ENCODE measurements around the gene ATP8A2.

ATP8A2 gene

GRCh38 chr13:25908366-25908765 is 536.6 kb downstream of the ATP8A2 start:
- no peak for DNase-seq (ENCODE audit: low read depth in 4 of 4, low spot score in 1 of 4)

GRCh38 chr13:25910243-25910642 is 538.5 kb downstream of the ATP8A2 start:
- no peak for DNase-seq (ENCODE audit: low read depth in 4 of 4, low spot score in 1 of 4)

- no peak for DNase-seq (ENCODE audit: low read depth in 4 of 4, low spot score in 1 of 4)
These were observed 539.2 kb downstream of the ATP8A2 start for GRCh38 chr13:25910991-25911419.

DNA sequence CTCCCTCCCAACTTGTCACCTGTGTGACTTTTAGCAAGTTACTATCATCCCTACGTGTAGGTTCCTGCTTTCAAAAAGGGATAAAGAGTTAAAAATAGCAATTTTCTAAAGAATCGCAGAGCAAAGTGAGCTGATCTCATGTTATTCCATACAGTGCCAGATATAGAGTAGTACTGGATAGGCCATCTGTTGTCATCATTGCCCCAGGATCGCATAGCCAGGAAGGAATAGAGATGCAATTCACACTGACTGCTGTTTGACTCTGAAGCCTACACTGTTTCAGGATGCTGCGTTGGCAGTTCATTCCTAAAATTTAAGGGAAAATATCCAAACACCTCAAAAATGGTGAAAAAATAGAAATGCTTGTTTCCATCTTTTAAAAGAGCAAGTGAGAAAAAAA is 541.2 kb downstream of the ATP8A2 start:
- no peak for DNase-seq (ENCODE audit: low read depth in 4 of 4, low spot score in 1 of 4)

DNA sequence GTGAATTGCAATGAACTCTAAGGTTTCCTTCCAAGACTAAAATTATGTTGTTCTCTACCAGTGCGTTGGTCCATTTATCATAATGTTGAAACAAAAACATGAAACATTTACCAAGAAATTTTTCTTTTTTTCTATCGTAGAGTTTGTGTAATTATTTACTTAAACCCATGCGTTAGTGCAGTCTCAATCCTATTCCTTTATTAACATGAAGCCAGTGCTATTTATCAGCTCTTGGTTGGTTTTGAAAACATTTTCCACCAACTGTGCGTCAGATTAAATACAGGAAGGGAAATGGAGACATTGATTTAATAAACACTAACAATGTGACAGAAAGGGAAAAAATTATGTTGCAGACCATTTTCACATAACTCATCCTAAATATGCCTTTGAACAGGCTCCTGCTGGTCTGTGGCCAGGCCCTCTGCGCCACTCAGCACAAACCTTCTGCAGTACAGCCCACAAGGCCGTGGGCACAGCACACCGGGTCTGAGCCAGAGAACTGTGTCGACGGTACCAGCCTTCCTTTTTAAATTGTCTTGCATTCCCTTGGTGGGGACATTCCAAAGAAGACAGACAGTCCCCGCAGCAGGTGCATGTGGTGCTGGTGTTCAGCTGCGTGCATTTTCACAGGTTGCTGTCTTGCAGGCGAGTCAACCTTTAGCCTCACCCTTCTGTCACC is 544.2 kb downstream of the ATP8A2 start:
- no peak for DNase-seq (ENCODE audit: low read depth in 4 of 4, low spot score in 1 of 4)

GRCh38 chr13:25920277-25920676 is 548.5 kb downstream of the ATP8A2 start:
- no peak for DNase-seq (ENCODE audit: low read depth in 4 of 4, low spot score in 1 of 4)

DNA sequence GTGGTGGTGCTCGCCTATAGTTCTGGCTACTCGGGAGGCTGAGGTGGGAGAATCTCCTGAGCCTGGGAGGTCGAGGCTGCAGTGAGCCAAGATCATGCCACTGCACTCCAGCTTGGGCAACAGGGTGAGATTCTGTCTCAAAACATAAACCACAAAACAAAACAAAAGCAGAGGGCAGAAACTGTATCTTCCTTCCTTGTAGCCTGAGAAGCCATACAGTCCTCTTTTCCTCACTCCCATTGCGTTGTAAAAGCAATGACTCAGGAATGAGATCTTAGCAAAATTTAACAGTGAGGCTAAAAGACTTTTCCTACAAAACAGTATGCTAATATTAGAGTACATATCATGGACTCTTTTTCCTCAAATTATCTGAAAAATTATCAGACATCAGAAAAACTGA is 549.2 kb downstream of the ATP8A2 start:
- no peak for DNase-seq (ENCODE audit: low read depth in 4 of 4, low spot score in 1 of 4)

- no peak for DNase-seq (ENCODE audit: low read depth in 4 of 4, low spot score in 1 of 4)
These were observed 550.6 kb downstream of the ATP8A2 start for GRCh38 chr13:25922376-25922775.

DNA sequence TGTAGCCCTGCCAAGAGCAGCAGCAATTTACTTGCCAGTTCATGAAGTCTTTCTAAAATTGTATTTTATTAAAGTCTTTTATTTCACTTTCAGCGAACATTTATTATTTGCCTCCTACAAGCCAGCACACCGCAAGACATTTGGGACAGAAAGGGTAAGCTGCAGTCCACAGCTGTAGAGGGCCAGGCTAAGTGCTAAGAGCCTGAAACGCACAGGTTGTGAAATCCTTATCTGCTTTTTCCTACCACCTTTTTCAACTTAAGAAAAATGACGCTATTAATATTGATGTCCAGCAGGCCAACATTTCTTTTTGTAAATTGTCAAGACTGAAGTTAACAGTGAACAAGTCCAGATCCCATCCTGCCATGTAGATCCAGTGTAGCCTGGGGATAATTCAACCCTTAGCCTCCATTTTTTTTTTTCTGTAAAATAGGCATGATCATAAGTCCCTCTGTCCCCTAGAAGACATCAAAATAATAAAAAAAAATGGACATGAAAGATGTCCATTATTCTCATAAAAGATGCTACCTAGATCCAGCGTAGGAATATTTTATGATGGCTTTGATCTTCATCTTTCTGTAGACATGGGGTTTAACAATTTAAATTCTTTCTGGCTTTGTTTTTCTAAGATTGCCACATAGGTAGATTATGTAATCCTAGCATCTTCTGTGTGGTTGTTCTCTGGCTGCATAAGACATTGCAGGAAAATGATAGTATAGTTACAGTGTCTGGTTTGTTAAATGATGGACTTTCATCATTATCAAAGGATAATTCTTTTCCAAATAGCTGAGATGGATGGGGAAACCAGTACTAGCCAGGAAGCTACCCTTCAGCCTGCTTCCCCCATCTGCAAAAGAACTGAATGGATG is 551.7 kb downstream of the ATP8A2 start:
- no peak for DNase-seq (ENCODE audit: low read depth in 4 of 4, low spot score in 1 of 4)

DNA sequence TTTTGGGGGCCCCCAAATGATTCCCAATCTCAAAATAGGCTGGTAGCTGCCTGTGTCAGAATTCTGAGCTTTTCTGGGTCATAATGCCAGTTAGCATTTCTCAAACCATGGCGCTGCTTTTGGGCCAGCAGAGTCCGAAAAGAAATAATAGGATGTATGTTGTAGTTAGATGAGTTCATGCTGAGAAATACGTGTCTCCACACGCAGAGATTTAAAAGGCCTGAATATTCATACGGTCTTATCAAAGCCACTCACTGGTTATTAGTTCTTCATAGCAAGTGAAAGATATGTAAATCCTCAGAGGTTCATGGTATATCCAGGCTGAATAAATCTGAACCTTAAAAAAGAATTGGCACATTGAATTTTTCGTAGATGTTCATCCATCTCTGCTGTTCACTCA is 555.6 kb downstream of the ATP8A2 start:
- no peak for DNase-seq (ENCODE audit: low read depth in 4 of 4, low spot score in 1 of 4)

DNA sequence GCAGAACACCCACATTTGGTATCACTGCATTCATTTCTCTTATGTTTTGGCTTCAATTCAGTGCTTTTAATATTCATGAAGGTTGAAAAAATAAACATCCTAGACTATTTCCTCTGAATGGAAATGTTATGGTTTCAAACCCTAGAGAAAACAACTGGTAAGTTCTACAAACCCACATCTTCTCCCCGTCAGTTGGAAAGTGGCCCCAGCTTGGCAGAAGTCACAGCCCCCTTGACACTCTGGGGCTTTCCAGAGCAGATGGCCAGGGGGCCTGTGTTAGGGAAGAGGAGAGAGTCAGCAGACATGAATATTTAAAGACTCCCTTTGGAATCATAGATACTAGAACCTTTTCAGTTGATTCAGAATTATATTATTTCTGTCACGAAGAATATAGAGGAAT is 556.2 kb downstream of the ATP8A2 start:
- DNase-seq (ENCODE audit: low read depth in 4 of 4, low spot score in 1 of 4) = no peak

DNA sequence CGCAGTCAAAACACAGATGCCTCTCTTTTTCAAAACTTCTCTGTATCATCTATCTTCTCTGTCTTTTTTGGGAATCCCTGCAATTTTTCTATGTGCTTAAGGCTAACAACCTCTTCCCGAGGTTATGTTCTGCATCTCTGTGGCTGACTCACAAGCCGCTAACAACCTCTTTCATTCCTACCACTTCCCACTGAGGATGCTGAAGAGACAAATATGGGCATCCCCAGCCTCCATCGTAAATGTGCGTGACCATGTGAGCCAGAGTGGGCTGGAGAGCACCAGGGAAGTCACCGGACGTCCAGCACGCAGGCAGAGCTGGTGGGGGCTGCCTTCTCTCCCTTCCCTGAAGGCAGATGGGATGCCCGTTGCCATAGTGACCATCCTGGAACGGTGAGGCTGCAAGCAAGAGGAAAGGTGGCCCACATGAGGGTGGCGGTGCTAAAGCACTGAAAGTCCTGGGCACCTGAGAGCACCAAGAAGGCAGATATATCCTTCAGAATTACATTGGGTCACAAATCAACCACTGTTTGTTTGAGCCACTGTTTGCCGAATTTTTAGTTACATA is 557.2 kb downstream of the ATP8A2 start:
- DNase-seq (ENCODE audit: low read depth in 4 of 4, low spot score in 1 of 4) = no peak

GRCh38 chr13:25929816-25930215 is 558.0 kb downstream of the ATP8A2 start:
- no peak for DNase-seq (ENCODE audit: low read depth in 4 of 4, low spot score in 1 of 4)

GRCh38 chr13:25930653-25931052 is 558.9 kb downstream of the ATP8A2 start:
- DNase-seq (ENCODE audit: low read depth in 4 of 4, low spot score in 1 of 4) = no peak

- DNase-seq (ENCODE audit: low read depth in 4 of 4, low spot score in 1 of 4) = no peak
These were observed 560.6 kb downstream of the ATP8A2 start for GRCh38 chr13:25932365-25932764.

- DNase-seq (ENCODE audit: low read depth in 4 of 4, low spot score in 1 of 4) = no peak
These were observed 561.7 kb downstream of the ATP8A2 start for GRCh38 chr13:25933520-25933919.

DNA sequence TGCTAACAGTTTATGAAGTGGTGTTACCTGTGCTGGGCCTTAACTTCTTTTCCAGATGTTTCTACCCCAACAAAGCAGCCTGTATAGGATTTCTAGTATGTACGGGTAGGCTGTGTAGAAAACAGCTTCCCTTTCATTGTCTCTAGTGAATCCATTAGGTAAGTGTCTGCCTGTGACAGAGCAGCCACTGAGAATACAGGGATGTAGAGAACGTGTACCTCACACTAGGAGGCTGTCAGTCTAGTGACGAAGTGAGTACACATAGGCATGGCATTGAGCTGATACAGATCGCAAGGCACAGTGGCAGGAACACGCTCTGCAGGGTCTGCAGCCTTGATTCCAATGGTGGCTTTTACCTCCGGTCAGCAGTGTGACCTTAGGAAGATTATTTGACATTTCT is 562.4 kb downstream of the ATP8A2 start:
- no peak for DNase-seq (ENCODE audit: low read depth in 4 of 4, low spot score in 1 of 4)

GRCh38 chr13:25939961-25940687 is 568.4 kb downstream of the ATP8A2 start:
- DNase-seq (ENCODE audit: low read depth in 4 of 4, low spot score in 1 of 4) = no peak

- no peak for DNase-seq (ENCODE audit: low read depth in 4 of 4, low spot score in 1 of 4)
These were observed 571.3 kb downstream of the ATP8A2 start for GRCh38 chr13:25943081-25943480.

DNA sequence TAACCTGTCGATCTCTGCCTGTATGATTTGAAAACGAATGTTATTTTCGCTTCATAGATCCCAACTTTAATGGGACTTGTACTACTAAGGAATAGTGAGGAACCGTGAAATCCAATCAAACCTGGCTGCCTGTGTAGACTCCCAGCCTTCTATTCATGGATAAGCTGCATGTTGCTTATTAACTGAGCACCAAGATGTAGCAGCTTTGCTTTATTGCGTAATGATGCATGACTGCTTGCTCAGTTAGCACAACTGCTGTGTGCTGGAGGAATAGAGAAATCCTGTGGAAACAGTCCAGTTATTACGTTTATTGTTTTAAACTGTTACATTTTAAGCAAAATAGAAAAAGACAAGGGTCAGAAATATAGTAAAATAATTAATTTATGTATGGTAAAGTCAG is 571.9 kb downstream of the ATP8A2 start:
- DNase-seq (ENCODE audit: low read depth in 4 of 4, low spot score in 1 of 4) = no peak

GRCh38 chr13:25945596-25945995 is 573.8 kb downstream of the ATP8A2 start:
- no peak for DNase-seq (ENCODE audit: low read depth in 4 of 4, low spot score in 1 of 4)

DNA sequence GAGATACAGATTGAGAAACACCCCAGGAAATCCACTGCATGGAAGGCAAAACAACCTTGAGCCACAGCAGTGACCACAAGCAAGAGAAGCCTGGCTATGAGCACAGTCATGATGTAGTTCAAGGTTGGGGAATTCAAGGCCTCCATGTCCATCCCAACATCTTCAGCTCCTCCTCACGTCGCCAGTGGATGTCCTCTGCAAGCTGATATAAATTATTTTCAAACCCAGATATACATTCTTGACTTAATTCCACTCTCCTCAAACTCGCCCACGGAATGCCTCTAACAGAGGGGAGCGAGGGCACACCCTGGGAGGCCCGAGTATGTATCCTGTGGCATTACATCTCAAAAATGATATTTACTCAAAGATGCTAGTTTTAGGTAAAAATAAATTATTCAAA is 574.5 kb downstream of the ATP8A2 start:
- DNase-seq (ENCODE audit: low read depth in 4 of 4, low spot score in 1 of 4) = no peak
